Neural cell (in vitro differentiated cells): ENCODE results near the gene IGFL1.

Source experiments
- RAD21 ChIP-seq: fragments of 450-650 bp; conservative IDR thresholded peaks from 2 replicates; pipeline ENCODE4 v1.6.1; 2014; ENCODE audit warnings: antibody characterized with exemption, mild to moderate bottlenecking, moderate library complexity
- TF ChIP-seq, protein P1 (sequence below): fragments of 450-650 bp; IDR thresholded peaks from 2 replicates; pipeline ENCODE4 v1.5.1; 2014; ENCODE audit warnings: antibody characterized with exemption, mild to moderate bottlenecking, moderate library complexity; ENCODE audit not compliant: poor library complexity, severe bottlenecking

DNA sequence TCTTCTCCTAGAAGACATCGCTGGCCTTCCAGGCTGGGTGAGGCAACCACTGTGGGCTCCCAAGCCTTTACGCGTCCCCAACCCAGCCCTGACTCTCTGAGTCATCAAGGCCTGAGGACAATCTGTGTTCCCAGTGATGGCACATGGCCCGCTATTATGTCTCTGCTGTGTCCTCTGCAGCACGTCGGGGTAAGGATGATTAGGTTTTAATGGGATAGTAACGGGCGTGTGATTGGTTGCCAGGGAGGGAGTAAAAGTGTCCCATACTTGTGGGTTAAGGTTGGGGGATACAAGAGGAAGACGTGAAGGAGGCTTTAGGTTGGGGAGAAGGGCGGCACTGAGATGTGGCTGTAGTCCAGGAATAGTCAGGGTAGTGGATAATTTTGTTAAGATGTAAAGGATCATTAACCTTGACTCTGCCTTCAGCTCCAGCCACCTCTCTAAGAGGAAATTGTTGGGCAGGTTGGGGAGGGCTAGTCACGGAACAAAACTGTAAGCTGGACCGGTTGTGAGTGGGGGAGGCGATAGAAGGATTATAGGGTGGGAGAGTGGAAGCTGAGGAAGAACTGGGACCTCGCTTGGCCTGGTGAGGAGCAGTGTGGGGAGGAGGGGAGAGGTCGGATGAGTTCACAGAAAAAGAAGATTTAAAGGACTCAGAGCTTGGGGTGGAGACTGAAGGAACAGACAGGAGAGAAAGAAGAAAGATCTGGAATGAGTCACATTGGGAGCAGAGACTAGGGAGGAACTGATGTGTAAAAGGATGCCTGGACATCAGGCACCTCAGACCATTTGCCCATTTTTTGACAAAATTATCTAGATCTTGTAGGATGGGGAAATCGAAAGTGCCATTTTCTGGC lies 27.9 kb upstream of the IGFL1 start:
- no peak for TF ChIP-seq RAD21
- TF ChIP-seq, protein P1, sequence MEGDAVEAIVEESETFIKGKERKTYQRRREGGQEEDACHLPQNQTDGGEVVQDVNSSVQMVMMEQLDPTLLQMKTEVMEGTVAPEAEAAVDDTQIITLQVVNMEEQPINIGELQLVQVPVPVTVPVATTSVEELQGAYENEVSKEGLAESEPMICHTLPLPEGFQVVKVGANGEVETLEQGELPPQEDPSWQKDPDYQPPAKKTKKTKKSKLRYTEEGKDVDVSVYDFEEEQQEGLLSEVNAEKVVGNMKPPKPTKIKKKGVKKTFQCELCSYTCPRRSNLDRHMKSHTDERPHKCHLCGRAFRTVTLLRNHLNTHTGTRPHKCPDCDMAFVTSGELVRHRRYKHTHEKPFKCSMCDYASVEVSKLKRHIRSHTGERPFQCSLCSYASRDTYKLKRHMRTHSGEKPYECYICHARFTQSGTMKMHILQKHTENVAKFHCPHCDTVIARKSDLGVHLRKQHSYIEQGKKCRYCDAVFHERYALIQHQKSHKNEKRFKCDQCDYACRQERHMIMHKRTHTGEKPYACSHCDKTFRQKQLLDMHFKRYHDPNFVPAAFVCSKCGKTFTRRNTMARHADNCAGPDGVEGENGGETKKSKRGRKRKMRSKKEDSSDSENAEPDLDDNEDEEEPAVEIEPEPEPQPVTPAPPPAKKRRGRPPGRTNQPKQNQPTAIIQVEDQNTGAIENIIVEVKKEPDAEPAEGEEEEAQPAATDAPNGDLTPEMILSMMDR = no peak
